K562 (cell line): Measurements from ENCODE around the gene CDC42BPB.

ENCODE experiments used
- BHLHE40 ChIP-seq: IDR thresholded peaks from 2 replicates; pipeline ENCODE4 v1.6.1; 2011; ENCODE audit warnings: low read length, improper control_type of control experiment
- RBM34 ChIP-seq: fragments of 200-400 bp; formaldehyde crosslinking; IDR thresholded peaks from 2 replicates; pipeline ENCODE4 v1.6.1; 2018; ENCODE audit warnings: low read length, borderline replicate concordance; ENCODE audit not compliant: insufficient read depth
- ZFPM2 ChIP-seq: fragments of 250-450 bp; sonication (Bioruptor Pico); IDR thresholded peaks from 2 replicates; pipeline ENCODE4 v1.5.1; 2022; ENCODE audit warnings: mild to moderate bottlenecking
- ZNF239 ChIP-seq: fragments of 250-450 bp; sonication (Bioruptor Pico); IDR thresholded peaks from 2 replicates; pipeline ENCODE4 v1.4.0; 2020; ENCODE audit warnings: mild to moderate bottlenecking

GRCh38 chr14:102943979-102944378 lies 113.4 kb downstream of the CDC42BPB start:
- TF ChIP-seq ZNF239 (CRISPR knock-in tag), result no peak
- TF ChIP-seq BHLHE40, result no peak
- TF ChIP-seq ZFPM2 (CRISPR knock-in tag), result no peak
- TF ChIP-seq RBM34, result no peak
